GM19351 (cell line): ENCODE results near the gene LBX1.

Experiments used
- ATAC-seq: cut with Tn5 transposase; IDR thresholded peaks from one replicate; pipeline ENCODE4 v1.9.1; 2021; ENCODE audit warnings: mild to moderate bottlenecking, moderate library complexity; ENCODE audit not compliant: unreplicated experiment

Gene LBX1, protein sequence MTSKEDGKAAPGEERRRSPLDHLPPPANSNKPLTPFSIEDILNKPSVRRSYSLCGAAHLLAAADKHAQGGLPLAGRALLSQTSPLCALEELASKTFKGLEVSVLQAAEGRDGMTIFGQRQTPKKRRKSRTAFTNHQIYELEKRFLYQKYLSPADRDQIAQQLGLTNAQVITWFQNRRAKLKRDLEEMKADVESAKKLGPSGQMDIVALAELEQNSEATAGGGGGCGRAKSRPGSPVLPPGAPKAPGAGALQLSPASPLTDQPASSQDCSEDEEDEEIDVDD

GRCh38 chr10:101229266-101230182 is at the start of gene LBX1:
TSS of gene LBX1 (minus strand) at chr10:101229463. CDS start at chr10:101228815, 648 bp downstream.
- no peak for ATAC-seq

- ATAC-seq: no peak
Measured at GRCh38 chr10:101273741-101274140, 44.5 kb upstream of the LBX1 start.

DNA sequence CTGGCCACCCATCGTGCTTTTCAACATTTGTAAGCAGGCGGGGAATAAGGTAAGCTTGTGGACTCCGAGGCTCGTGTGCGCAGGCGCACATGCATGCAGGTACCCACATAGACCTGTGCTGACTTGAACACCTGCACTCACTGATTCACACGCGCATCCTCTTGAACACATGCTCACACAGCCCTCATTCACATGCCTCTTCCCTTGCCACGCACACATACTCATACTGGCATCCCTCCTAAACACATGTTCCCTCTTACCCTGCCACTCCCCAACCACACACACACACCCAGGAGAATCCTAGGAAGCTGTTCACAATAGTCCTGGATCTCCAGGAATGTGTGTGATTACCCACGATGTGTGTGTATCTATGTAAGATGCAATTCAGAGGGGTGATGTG is 44.1 kb upstream of the LBX1 start:
- no peak for ATAC-seq

GRCh38 chr10:101272229-101272868 is 43.1 kb upstream of the LBX1 start:
- ATAC-seq: peak; percentile 51

GRCh38 chr10:101270763-101271162 is 41.5 kb upstream of the LBX1 start:
- ATAC-seq: no peak

DNA sequence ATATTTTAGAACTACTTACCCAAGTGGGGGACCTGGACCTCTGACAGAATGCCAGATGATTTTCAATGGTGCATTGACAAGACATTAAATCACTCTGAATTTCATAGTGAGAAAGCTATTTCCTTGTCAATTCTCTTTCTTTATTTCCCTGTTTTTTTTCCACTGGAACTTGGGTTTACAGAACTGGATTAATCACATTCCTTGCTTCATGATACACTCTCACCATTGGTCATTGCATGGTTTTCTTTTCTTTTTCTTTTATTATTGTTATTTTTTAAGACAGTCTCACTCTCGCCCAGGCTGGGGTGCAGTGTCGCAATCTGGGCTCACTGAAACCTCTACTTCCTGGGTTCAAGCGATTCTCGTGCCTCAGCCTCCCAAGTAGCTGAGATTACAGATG is 38.5 kb upstream of the LBX1 start:
- no peak for ATAC-seq

- no peak for ATAC-seq
Measured at GRCh38 chr10:101267290-101267680, 38.0 kb upstream of the LBX1 start.

DNA sequence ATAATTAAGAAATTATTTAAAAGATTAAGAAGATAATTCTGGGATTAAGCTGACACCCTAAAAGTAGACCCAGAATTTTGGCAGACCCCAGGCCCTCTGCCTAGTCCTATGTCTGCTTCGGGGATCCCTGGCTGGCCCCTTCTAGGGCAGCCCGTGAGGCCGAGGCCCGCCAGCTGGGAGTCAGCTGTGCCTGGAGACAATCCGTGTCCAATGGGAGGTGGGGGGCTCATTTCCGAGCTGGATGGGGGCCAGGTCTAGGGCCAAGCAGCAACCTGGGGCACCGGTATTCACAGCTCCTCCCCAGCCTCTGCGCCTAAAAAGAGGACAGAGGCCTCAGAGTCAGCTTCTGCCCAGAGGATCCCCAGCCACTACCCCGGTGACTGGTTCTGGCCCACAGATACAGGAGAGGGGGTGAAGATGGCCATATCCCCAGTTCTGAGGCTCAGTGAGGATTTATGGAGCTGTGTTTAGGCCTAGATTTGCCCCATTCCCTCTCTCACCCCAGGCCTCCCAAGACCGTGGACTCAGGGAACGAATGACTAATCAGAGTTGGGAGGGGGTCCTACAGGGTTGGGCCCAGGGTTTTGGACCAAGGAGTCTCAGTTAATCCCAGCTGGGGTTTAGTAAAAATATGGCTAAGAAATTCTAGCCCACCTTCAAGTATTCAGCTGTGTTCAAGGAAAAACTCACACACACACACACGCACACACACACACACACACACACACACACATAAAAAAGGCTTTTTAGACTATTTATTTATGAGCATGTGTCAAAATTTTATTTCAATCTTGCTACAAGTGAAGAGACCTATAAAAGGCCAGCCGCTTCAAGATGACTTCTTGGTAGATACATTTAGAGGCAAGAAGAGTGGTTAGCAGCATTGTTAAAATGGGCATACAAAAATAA is 37.4 kb upstream of the LBX1 start:
- ATAC-seq: no peak

DNA sequence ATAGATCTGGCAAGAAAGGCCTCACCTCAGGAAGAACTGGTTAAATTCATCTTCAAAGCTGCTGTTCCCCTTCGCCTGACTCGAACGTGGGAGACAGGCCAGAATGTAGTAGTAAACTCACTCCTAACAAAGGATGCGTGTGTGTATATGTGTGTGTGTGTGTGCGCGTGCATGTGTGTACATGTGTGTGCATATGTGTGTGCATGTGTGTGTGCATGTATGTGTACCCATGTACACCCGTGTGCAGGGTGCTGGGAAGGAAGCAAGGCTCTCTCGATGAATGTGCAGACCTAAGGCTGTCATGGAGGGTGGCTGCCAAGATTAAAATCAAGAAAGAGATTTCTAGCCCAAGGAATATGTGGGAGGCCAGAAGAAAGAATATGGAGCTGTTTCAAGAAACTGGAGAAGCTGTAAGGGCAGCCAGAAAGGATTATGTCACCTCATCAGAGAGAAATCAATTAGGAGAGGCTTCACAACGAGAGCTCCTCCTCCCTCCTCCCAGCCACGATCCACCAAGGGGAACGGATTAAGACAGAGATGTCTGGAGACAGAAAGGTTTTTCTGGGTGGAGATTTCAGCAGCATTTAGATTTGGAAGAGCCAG is 34.0 kb upstream of the LBX1 start:
- no peak for ATAC-seq

DNA sequence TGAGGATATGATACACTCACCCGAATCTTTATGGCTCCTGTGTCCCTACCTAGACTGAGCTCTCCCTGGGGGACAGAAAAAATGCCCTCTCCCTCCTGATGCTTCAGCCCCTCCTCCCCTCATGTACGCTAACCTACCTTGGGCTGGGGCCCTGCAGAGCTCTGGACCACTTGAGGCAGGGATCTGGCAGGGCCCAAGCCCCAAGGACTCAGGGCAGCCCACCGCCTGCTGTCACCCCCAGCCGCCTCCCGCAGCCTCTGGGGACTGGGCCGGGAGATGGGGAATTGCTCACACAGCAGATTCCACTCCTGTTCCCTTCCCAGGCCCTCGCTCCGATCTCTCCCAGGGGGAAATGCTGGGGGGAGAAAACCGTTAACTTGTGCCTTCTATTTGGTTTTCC is 32.9 kb upstream of the LBX1 start:
- ATAC-seq: no peak

DNA sequence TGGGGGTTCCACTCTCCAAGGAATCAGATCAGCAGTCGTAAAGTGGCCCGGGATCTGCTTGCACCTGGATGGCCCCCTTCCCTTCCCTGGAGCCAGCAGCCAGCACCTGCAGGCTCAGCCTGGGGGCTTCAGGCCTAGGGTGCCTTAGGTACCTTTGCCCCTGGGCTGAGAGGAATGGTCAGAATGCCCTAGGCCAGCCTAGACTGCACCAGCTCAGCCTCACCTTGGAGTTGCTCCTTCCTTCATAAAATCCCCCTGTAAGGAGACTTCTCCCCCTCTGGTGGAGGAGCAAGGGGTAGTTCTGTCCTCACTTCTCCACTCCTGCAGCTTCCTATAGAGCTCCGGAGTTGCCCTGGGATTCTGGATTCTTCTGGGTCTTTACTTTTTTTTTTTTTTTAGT is 32.4 kb upstream of the LBX1 start:
- ATAC-seq: no peak

GRCh38 chr10:101260764-101261481 is 31.7 kb upstream of the LBX1 start:
- no peak for ATAC-seq

DNA sequence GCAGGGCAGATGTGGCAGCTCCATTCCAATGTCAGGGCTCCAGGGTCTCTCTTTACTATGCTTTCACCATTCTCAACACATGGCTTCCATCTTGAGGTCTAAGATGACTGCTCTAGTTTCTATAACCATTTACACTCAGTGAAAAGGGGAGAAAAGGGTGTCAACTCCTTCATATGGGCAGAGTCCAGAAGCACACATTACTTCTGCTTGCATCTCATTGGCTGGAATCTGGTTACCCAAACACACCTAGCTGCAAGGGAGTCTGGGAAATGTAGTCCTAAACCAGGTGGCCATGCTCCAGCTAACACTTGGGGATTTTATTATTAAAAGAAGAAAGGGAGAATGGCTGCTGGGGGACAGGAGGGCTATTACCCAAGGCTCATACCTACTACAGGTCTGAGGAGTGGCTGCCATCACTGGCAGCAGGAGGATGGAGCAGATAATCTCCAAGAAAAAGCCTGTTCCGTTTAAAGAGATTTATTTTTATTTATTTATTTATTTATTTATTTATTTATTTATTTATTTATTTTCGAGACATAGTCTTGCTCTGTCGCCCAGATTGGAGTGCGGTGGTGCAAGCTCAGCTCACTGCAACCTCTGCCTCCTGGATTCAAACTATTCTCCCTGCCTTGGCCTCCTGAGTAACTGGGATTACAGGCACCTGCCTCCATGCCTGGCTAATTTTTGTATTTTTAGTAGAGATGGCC is 29.1 kb upstream of the LBX1 start:
- ATAC-seq: no peak

DNA sequence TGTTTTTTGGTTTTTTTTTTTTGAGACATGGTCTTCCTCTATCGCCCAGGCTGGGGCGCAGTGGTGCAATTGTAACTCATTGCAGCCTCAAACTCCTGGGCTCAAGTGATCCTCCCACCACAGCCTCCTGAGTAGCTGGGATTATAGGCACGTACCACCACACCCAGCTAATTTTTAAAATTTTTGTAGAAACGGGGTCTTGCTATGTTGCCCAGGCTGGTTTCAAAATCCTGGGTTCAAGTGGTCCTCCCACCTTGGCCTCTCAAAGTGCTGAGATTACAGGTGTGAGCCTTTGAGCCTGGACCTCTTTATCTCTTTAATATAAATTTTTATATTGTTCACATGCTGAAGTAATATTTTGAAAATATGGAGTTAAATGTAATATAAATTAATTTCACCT is 28.2 kb upstream of the LBX1 start:
- ATAC-seq: no peak

- ATAC-seq: no peak
Measured at GRCh38 chr10:101257084-101257483, 27.8 kb upstream of the LBX1 start.

- no peak for ATAC-seq
Measured at GRCh38 chr10:101256387-101256786, 27.1 kb upstream of the LBX1 start.

GRCh38 chr10:101250136-101250535 is 20.9 kb upstream of the LBX1 start:
- no peak for ATAC-seq

DNA sequence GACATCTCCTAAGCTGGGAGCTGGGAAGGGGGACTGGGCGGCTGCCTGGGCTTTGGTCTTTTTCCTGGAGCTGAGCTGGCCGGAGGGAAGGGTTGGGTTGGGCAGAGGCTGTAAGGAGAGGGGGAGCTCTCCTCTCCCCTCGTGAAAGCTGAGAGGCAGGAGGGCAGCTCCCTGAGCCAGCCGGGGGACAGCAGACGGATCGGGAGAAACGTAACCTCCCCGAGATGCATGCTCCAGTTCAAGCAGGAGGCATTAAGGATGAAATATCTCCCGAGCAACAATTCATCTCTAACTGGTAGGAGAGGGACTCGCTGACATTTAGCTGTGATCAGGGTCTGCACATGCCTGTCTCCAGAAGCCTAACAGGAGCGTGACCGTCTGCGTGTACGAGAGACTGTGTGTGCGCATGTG is 19.9 kb upstream of the LBX1 start:
- ATAC-seq: no peak

GRCh38 chr10:101246639-101247038 is 17.4 kb upstream of the LBX1 start:
- no peak for ATAC-seq
